Inferior parietal cortex (tissue), 1 donor: Measurements from ENCODE around the gene HECTD4.
A peak's percentile ranks its signal among the peaks of the same experiment; 100 is the strongest.
"Not testable (repeated sequence)": the region's sequence is repeated elsewhere in the genome, so short reads cannot be mapped to it uniquely, and the experiment has no call there.

ENCODE experiments used
- DNase-seq: peaks from one replicate; pipeline ENCODE4 v3.0.0-alpha.2; 2016; ENCODE audit errors: extremely low spot score

The HECTD4 gene

DNA sequence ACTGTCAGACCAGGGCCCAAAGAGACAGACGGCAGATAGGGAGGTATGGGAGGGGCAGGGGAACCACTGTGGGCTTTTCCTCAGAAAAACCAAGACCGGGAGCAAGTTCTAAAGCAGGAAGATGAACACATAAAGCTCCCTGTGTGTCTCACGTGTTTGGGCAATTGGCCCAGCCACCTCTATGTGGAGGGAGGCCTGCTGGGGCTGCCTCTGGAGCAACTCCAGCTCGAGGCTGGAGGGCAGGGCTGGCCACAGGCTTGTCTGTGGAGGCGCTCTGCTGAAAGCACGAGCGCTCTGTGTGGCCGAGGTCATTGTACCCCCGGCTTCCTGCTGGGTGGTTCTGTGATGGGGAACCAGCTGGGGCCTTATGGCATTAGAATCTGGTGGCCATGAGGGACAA lies 220.5 kb downstream of the HECTD4 start:
- DNase-seq = no peak

DNA sequence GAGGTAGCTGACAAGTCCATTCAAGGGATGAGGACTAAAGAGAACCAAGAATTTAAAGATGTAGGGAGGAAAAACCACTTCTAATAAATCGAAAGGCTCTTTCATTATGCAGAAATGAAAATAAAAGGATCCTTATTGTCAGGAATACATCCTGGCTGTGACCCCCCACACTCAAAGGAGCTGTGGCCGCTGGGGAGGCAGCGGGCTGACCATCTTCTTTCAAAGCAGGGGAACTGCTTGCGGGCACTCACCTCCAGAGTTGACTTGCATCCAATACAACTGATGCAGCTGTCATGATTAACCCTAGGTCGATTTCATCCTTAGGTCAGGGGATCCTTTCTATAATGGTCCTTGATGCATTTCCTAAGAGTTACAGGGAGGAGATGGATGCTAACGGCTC lies 221.6 kb downstream of the HECTD4 start:
- DNase-seq = no peak

DNA sequence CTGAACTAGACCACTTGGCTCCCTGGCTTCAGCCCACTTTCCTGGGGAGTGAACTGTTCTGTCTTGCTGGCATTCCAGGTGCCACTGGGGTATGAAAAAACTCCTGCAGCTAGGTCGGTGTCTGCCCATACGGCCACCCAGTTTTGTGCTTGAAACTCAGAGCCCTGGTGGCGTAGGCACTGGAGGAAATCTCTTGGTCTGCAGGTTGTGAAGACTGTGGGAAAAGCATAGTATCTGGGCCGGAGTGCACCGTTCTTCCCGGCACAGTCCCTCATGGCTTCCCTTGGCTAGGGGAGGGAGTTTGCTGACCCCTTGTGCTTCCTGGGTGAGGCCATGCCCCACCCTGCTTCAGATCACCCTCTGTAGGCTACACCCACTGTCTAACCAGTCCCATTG lies 223.1 kb downstream of the HECTD4 start:
- DNase-seq = no peak

DNA sequence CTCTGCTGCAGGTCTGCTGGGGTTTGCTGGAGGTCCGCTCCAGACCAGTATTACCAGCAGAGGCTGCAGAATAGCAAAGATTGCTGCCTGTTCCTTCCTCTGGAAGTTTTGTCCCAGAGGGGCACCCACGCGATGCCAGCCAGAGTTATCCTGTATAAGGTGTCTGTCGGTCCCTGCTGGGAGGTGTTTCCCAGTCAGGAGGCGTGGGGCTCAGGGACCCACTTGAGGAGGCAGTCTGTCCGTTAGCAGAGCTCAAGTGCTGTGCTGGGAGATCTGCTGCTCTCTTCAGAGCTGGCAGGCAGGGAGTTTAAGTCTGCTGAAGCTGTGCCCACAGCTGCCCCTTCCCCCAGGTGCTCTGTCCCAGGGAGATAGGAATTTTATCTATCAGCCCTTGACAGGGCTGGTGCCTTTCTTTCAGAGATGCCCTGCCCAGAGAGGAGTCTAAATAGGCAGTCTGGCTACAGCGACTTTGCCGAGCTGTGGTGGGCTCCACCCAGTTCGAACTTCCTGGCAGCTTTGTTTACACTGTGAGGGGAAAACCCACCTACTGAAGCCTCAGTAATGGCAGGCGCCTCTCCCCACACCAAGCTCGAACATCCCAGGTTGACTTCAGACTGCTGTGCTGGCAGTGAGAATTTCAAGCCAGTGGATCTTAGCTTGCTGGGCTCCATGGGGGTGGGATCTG lies 223.6 kb downstream of the HECTD4 start:
- not testable (repeated sequence) for DNase-seq

DNA sequence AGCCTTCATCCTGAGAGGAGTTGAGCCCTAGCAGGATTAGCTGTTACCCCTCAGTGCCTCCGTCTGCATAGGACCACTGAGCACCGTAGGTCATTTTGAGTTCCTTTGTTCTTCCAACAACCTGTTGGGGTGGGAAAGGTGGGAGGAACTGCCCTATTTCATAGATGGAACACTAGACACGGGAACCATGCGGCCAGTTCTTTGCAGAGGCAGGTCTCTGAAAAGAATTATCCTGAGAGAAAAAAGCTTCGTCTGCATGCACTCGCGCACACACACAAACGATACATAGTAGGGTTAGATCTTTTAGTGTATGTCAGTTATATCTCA lies 228.4 kb downstream of the HECTD4 start:
- no peak for DNase-seq

DNA sequence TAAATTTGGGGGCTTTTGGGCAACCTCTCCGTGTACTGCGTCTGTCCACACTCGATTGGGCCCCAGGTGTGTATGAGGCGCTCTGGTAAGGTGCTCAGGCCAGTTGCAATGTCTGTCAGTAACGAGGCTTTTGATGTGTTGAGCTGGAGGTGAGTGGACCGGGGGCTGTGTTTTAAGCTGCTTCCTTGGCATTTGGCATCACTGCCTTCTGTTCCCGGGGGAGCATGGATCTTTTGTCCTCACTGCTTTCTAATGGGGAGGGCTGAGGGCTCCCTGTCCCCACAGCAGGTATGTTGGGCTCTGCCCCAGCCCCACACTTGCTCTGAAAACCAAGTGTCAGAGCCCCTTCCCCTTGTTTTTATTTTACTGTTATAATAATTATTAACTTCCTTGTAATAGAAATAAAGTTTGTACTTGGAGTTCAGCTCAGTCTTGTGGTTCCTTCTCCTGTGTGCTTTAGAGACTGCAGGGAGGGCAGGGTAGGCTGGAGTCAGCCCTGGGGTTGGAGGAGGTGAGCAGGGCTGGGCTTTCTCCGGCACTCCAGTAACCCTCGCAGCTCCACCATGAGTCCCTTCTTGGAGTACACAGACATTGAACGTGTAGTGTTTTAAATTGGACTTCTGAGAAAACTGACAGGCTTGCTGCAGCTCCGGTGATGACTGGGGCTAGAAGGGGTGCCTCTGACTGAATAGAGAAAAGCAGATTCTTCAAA lies 228.9 kb downstream of the HECTD4 start:
- no peak for DNase-seq

DNA sequence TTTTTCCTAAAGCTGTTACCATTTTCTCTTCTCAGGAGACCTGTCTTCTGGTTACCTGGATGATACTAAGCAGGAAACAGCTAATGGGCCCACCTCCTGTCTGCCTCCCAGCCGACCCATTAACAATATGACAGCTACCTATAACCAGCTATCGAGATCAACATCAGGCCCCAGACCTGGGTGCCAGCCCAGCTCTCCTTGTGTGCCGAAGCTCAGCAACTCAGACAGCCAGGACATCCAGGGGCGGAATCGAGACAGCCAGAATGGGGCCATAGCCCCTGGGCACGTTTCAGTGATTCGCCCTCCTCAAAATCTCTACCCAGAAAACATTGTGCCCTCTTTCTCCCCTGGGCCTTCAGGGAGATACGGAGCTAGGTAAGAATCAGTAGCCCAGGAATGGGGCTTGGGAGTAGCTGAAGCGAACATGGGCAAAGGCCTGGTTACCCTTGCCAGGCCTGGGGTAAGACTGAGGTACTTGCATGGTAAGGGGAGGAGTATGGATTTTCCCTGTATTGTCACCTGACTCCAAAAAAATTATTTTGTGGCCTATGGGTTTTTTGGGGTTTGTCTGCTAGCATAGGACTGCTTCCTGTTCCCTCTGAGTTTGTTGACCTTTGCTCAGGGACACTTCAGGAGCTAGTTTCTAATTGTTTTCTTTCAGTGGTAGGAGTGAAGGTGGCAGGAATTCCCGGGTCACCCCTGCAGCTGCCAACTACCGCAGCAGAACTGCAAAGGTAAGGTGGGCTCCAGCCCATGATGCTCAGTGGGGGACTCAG lies 230.3 kb downstream of the HECTD4 start:
- no peak for DNase-seq

DNA sequence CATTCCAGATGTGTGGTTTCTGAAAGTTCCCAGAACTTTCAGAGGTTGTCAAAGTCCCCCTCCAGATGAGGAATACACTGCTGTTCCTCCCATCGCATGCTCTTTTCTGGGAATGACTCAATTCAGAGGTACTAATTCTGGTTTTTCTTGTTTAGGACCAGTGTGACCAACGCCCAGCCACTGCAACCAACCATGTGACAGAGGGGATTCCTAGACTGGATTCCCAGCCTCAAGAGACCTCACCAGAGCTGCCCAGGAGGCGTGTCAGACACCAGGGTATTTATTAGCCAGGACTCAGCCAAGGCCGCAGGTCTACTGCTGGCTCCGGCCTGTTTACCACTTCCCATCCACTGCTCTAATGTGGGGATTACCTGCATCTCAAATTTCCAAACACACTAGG lies 232.6 kb downstream of the HECTD4 start:
- no peak for DNase-seq

DNA sequence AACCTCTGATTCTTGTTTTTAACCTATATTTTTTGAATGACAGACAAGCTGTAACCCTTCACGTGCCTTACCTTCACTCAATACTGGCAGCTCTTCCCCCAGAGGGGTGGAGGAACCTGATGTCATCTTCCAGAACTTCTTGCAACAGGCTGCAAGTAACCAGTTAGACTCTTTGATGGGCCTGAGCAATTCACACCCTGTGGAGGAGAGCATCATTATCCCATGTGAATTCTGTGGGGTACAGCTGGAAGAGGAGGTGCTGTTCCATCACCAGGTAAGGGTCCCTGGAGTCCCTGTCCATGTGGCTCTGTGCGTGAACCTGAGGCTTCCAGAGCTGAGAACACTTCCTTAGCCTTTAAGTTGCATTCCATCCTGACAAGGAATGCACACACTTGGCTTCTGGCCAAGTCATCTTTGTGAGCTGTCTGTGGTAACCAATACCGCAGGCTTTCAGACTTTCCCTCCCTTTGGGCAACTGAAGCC lies 234.2 kb downstream of the HECTD4 start:
- no peak for DNase-seq

DNA sequence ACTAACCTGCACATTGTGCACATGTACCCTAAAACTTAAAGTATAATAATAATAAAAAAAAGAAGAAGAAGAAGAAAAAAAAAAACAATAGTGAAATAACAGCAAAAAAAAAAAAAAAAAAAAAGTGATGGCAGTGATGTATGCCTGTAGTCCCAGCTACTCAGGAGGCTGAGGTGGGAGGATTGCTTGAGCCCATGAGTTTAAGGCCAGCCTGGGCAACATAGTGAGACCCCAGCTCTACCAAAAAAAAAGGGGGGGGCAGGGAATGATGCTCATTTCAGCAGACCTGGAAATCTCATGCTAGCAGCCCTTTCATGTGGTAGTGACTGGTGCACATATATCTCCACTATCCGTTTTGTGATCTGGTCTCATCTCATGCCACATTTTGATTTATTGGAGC lies 236.1 kb downstream of the HECTD4 start:
- no peak for DNase-seq

DNA sequence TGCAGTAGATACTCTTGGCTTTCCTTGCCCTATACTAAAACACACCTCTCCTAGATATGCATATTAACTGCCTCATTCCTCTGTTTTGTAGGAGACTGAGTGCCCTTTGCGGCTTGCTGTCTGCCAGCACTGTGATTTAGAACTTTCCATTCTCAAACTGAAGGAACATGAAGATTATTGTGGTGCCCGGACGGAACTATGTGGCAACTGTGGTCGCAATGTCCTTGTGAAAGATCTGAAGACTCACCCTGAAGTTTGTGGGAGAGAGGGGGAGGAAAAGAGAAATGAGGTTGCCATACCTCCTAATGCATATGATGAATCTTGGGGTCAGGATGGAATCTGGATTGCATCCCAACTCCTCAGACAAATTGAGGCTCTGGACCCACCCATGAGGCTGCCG lies 241.5 kb downstream of the HECTD4 start:
- no peak for DNase-seq

DNA sequence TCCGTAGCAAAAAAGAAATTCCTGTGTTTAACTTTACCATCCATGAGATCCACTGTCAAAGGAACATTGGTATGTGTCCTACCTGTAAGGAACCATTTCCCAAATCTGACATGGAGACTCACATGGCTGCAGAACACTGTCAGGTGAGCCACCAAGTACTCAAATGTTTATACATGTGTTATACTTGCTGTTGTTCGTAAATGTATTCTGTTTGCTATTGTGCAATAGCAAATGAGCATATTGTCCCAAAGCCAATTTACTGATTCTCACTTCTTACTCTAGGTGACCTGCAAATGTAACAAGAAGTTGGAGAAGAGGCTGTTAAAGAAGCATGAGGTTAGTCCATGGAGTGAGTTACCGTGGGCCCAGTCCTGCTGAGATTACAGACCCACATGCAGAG lies 247.5 kb downstream of the HECTD4 start:
- no peak for DNase-seq

DNA sequence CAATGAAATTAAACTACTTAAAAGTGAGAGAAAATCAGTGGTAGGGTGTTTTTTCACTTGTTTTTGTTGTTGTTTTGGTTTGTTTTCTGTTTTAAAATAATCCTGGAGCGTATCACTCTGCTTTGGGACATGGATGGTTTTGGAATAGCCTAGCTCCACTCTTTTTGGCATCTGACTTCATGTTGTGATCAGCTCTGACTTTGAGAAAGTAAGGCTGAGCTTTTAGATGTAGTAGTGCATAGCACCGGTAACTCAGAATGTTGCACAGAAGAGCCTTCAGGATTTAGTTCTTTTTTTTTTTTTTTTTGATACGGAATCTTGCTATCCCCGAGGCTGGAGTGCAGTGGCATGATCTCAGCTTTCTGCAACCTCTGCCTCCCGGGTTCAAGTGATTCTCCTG lies 248.8 kb downstream of the HECTD4 start:
- DNase-seq = no peak

DNA sequence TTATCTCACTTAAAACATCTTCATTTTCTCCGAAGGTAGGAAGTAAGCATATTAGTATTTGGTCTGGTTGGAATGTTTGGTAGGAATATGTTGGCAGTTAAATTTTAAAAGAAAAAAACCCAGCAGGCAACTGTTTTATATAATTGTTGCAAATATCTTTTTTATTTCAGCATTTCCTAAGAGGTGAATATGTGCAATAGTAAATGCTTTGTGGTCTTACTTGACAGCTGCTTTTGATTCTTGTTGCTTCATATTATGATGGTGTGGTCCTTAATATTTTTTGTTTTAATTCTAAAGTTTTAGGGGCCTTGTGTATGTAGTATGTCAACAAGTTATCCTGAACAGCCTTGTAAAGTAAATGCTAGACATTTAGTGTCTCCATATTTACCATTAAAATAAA lies 250.5 kb downstream of the HECTD4 start:
- no peak for DNase-seq

DNA sequence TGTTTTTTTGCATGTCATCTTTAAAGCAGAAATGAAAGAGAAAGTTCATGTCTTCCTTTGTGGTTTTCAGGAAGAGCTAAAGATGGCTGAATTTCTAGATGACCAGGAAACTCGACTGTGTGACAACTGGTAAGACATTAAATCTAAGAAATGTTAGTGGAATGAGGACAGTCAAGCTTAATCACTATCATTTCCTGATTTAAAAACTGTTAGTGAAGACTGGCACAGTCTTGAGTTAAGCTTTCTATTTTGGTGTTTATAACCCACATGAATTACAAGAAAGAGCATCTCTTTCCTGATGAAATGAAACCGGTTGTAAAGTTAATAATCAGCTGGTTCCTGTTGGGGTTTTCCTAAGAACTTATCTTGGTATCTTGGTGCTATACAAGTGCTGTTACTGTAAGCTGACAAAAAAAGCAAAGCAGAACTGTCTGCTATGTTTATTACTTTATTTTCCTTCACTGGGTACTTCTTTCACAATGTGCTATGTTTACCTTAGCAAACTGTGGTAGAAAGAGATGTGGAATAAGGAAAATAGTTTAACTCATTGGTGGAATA lies 251.7 kb downstream of the HECTD4 start:
- no peak for DNase-seq

DNA sequence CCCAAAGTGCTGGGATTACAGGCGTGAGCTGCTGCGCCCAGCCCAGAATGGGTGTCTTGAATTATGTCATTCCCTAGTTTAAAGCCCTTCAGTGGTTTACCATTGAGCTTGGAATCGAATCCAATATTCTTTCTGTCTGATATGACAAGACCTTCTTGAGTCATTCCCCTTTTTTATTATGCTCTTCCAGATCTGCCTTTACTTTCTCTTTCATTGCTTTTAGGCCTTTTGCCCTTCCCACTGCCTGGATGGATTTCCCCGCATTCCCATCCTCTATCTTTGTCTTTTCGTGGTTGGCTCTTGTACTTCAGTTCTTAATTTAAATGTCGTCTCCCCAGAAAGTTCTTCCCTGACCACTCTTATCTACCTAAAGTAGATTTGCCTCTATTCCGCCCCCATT lies 255.3 kb downstream of the HECTD4 start:
- no peak for DNase-seq

DNA sequence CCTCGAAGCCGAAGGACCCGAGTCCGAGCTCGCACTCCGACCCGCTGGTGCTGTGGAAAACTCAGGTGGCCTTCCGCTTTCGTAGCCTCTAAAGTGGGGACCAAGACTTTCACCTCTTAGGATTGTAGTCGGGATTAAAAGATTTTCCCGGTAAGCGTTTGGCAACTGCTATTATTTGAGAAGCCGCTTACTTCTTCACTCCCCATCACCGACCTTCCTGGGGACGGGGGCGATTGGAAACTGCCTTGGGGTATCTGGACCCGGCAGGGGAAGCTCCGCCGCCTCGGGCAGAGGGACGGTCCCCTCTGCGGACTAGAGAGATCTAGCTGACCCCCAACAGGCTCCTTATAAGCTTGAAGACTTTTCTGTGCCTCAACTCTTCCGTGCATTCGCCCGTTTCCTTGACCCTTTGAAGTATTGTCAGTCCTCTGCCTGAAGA lies 256.2 kb downstream of the HECTD4 start:
- no peak for DNase-seq

DNA sequence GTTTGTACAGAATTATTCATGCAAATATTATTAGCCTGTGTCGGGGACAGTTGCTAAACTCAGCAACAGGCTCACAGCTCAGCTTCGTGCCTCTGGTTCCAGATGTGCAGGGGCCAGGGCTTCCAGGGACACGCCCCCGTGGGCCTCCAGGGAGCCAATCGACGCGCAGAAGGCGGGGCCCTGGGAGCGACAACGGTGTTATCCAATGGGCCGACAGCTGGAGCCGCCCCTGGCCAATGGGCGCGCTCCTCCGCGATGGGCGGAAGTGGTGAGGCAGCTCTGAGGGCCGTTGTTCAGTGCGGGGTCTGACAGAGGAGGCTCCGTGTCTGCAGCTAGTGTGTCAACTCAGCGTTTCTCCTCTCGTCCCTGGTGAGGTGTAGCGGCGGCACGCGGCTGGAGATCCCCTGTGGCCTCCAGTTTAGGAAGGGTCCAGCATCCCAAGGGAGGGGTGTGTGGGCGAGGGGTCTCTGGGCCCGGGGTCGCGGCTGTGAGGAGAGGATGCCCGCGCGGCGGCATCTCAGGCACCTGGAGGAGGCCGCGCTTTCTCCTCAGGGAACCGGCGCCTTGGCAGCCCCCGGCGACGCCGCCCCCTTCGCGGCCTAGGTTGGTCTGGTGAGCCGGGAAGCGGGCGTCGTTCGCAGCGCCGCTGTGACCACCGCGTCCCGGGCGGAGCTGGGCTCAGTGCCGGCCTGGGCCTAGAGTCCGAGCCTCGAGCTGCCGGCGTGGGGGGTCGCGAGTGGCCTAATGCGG lies 256.8 kb downstream of the HECTD4 start, which contains the start of gene TRAFD1:
Gene TRAFD1, plus strand, starts transcription at position 311 of the 750 bp plus-strand sequence. CDS start 4,963 bp downstream, outside the sequence.
- peak; percentile 98 for DNase-seq

DNA sequence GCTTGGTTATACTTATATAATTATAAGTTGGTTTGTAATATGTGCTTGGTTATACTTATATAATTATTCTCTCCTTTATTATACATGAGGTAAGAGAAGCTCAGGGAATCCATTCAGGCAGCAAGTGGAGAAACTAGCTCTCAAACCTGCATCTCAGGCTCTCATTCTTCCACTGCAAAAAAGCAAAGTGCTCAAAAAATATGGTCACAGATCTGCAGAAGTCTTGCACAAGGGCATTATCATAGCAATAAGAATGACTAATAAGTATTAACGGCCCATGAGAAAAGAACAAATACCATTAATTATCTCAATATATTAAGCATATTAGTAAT lies 257.3 kb downstream of the HECTD4 start:
- DNase-seq = no peak

DNA sequence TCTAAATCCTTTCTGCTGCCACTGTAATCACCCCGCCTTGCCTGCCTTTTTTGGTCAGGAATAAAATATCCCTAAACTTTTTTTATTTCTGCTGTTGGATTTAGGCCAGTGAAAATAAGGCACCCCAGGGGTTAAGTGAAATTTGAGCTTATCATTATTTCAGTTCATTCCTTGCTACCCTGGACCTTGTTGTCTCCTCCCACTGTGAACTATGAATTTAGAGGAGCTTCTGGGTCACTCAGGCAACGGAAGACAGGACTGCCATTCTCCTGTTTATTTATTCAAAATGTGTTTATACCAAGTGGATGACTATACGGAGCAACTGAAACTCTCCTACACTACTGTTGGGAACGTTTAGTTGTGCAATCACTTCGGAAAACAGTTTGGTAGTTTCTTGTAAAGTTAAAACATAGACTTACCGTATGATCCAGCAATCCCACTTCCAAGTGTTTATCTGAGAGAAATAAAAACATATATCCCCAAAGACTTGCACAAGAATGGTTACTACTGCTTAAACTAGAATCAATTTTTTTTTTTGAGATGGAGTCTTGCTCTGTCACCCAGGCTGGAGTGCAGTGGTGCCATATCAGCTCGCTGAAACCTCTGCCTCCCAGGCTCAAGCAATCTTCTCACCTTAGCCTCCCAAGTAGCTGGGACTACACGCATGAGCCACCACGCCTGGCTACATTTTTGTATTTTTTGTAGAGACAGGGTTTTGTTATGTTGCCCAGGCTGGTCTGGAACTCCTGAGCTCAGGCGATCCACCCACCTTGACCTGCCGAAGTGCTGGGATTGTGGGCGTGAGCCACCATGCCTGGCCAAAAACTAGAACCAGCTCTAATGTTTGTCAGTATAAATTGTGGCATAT lies 259.2 kb downstream of the HECTD4 start:
- no peak for DNase-seq
